GM04504 (cell line): Measurements from ENCODE around the gene CSRP2.

ENCODE experiments used
- DNase-seq: peaks from one replicate; pipeline ENCODE4 v3.0.0-alpha.2; 2012; ENCODE audit warnings: low read depth

Gene CSRP2

DNA sequence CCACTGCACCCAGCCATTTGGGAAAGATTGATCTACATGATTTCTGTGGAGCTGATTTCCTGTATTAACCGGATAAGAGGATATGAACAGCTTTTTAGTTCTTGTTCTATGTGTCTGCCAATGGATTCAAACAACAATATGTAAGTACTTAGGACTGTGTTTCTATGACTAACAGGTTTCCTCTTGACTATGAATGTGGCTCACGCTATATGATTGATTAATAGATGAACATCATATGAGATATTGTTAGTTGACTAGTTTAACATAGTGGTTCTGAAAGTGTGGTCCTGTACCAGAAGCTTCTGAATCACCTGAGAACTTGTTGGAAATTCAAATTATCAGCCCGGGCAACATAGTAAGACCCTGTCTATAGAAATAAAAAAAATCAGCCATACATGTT lies 12.8 kb upstream of the CSRP2 start:
- no peak for DNase-seq

DNA sequence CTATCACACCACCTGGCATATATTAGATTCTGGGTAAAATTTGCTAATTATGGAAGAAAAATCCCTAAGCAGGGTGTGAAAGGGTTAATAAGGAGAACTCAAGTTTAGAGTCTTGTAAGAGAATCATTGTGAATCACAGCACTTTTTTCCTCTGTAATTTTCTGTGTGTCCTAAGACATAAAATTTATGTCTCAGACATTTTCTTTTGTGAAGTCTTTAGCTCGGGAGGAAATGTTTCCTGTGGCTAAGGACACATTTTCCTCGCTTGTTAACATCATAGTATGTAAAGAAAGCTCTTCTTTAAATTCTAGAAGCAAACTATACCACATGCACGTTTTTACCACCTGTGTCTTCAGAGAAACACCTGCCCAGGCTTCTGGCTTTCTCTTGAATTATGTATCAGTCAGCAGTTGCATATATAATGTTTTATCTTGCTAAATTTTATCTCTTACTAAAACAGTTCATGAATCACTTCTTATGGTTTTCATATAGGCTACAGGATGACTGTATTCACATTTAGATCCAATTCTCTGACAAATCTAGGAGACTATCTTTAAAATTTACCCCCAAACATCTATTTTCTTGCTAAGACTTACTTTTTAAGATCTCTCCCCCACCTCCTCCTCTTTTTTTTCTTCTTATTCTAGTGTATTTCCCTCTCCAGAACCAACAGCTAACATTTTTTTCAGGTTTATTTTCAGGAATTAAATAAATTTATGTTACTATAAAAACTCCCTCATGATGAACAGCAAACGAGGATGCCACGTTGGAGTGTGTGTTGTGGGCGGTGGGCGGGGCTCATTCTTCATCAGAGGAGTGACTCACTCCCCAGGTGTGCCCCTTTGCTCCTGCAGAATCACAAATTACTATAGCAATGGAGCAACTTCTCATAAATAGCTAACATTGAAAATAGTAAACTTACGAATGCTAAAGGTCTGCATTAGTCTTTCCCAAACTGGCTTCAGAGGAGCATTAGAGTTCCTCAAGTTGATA lies 11.6 kb upstream of the CSRP2 start:
- no peak for DNase-seq

GRCh38 chr12:76888775-76889174 lies 10.0 kb upstream of the CSRP2 start:
- DNase-seq: no peak

- peak; percentile 43 for DNase-seq
These were observed 5.0 kb upstream of the CSRP2 start for GRCh38 chr12:76883811-76884210.

GRCh38 chr12:76883151-76883550 lies 4.3 kb upstream of the CSRP2 start:
- no peak for DNase-seq

DNA sequence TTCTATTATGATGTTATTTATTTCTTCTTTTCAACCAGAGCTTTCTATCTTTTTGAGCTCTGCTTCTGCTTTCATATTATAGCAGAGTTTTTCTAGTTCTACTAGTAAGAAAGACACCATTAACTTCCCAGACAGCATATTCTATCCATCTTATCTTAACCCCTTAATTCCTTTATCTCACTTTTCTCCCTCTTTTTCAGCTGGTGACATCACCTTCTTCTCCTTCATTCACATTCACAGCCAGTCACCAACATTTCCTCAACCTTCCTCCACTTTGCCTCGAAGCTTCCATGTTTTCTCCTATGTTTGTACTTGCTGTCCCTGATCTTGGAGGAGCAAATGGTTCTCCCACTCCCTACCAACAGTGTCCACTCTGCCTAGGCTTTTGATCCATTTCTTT lies 3.5 kb upstream of the CSRP2 start:
- DNase-seq: no peak

- DNase-seq: no peak
These were observed 2.3 kb upstream of the CSRP2 start for GRCh38 chr12:76881142-76881541.

- DNase-seq: no peak
These were observed 1.8 kb upstream of the CSRP2 start for GRCh38 chr12:76880519-76881023.

DNA sequence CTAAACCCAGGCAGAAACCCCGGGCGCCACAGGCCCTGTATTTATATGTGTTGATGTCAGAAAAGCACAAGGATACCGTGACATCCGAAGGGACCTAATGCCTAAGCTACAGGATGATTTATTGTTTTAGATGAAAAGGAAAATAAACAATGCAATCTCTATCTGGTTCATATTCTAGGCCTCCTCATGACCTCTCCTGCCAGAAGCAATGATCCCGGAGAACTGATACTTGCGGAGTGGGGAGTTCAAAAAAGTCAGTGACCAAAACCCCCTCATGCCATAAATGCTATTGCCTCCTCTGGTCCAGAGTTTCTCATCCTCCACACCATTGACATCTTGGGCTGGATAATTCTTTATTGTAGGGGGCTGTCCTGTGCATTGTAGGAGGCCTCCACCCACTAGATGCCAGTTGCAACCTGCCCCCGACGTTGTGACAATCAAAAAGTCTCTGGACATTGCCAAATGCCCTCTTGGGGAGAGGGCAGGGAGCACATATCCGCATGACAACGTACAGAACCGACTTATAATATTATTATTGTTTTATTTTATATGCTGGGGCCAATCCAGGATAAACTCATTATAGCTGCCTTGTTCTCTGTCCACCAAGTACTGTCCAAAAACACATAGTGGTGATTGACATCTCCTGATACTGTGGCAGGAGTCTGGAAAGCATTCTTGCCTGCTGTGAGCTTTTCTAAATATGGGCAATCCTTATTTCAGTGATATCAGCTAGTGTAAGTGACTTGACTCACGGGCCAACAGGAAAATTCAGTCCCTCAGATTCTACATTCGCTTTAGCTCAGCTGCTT lies 1.1 kb upstream of the CSRP2 start:
- no peak for DNase-seq

GRCh38 chr12:76878099-76878898 lies 520 bp downstream of the CSRP2 start:
- DNase-seq: no peak

- no peak for DNase-seq
These were observed 2.1 kb downstream of the CSRP2 start for GRCh38 chr12:76876696-76877229.

GRCh38 chr12:76874491-76875190 lies 4.2 kb downstream of the CSRP2 start:
- DNase-seq: no peak

- no peak for DNase-seq
These were observed 4.8 kb downstream of the CSRP2 start for GRCh38 chr12:76874027-76874426.

DNA sequence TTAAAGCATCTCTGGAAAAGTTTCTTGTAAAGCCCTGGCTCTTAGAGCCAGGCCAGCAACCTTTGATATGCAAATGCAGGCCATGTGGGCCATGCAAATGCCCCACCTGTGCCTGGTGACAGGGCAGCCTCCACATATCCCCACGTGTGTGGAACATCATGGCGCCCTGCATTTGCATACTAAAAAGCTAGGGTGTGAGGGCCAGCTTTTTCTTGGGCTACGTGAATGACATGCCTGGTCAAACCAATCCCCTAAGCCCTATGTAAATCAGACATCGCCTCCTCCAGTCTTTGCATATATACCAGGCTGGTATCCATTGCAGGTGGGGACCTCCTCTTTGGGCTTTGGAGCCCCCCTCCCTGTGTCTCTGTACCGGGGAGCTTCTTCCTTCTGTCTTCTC lies 6.4 kb downstream of the CSRP2 start:
- no peak for DNase-seq

DNA sequence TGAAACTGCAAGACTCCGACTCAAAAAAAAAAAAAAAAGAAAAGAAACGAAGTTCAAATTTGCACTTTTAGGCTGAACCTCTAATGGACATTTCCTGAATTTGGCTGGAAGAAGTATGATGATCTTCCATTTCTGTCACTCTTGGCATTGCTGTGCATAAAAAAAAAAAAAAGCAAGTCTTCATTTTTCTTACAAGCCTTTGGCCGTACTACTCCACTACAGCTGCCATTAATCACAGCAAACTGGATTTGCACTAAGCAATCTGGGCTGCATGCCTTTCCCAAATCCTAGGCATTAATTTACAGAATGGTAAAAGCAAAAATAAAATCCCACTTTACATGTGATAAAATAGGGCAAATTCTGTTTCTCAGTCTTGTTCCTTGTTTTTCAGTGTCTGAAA lies 7.1 kb downstream of the CSRP2 start:
- DNase-seq: no peak

- no peak for DNase-seq
These were observed 7.7 kb downstream of the CSRP2 start for GRCh38 chr12:76871082-76871481.

- peak; percentile 69 for DNase-seq
These were observed 12.1 kb downstream of the CSRP2 start for GRCh38 chr12:76866726-76867125.

GRCh38 chr12:76866151-76866567 lies 12.7 kb downstream of the CSRP2 start:
- no peak for DNase-seq

- DNase-seq: no peak
These were observed 13.9 kb downstream of the CSRP2 start for GRCh38 chr12:76864791-76865400.

DNA sequence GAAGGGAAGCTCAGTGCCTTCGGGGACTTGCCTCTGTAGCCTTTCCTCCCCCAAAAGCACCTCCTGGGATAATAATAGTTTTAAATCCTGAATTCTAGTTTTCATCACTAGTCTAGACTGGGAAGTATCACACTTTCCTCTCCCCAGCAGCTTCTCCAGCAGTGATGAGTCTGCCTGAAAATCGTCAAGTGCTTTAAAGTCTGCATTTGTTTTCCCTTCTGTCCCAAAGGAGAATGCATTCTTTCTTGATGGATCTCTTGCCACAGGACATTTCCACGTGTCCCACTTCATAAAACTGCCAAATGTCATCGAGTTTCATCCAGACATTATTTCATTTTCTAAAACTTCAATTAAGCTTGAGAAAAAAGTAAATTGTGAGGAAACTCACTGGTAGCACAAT lies 15.0 kb downstream of the CSRP2 start:
- DNase-seq: peak; percentile 80
